H9 (cell line): ENCODE results near the gene TRMT44. TPM values are rescaled to one million over a fixed set of nuclear protein-coding genes. Genes with fewer than 3 reads are reported as not detected.
"Not testable (repeated sequence)": the region's sequence is repeated elsewhere in the genome, so short reads cannot be mapped to it uniquely, and the experiment has no call there.

Experiments
- DNase-seq: peaks from one replicate; pipeline ENCODE4 v3.0.0-alpha.2; 2017
- H2AFZ ChIP-seq: one replicate; pipeline ENCODE4 v1.6.1; 2013; ENCODE audit warnings: mild to moderate bottlenecking, low read length, control low read depth, moderate library complexity
- H2AK5ac ChIP-seq: 2 replicates; pipeline ENCODE4 v1.6.1; 2013; ENCODE audit warnings: low read length, control low read depth, mixed read lengths; ENCODE audit not compliant: insufficient read length
- H2BK120ac ChIP-seq: one replicate; pipeline ENCODE4 v1.6.1; 2013; ENCODE audit warnings: low read depth, mild to moderate bottlenecking, low read length, control low read depth, inconsistent platforms; ENCODE audit not compliant: poor library complexity, severe bottlenecking
- H2BK12ac ChIP-seq: 2 replicates; pipeline ENCODE4 v1.6.1; 2013; ENCODE audit warnings: low read length, control low read depth, mixed read lengths, low read depth; ENCODE audit not compliant: insufficient read length
- H2BK15ac ChIP-seq: 2 replicates; pipeline ENCODE4 v1.6.1; 2013; ENCODE audit warnings: low read depth, low read length, control low read depth
- H2BK20ac ChIP-seq: one replicate; pipeline ENCODE4 v1.6.1; 2013; ENCODE audit warnings: low read depth, mild to moderate bottlenecking, low read length, control low read depth, inconsistent platforms; ENCODE audit not compliant: poor library complexity, severe bottlenecking
- H2BK5ac ChIP-seq: 2 replicates; pipeline ENCODE4 v1.6.1; 2013; ENCODE audit warnings: low read length, control low read depth, mixed read lengths; ENCODE audit not compliant: insufficient read length
- H3K14ac ChIP-seq: 2 replicates; pipeline ENCODE4 v1.6.1; 2013; ENCODE audit warnings: low read length, control low read depth; ENCODE audit not compliant: insufficient read depth
- H3K18ac ChIP-seq: 2 replicates; pipeline ENCODE4 v1.6.1; 2013; ENCODE audit warnings: low read depth, mild to moderate bottlenecking, mixed read lengths, low read length, control low read depth; ENCODE audit not compliant: insufficient read length
- H3K23ac ChIP-seq: 2 replicates; pipeline ENCODE4 v1.6.1; 2013; ENCODE audit warnings: low read length, control low read depth, mixed read lengths, low read depth; ENCODE audit not compliant: insufficient read length
- H3K23me2 ChIP-seq: 2 replicates; pipeline ENCODE4 v1.6.1; 2013; ENCODE audit warnings: low read depth, mild to moderate bottlenecking, mixed read lengths, low read length, control low read depth; ENCODE audit not compliant: insufficient read length, poor library complexity, severe bottlenecking
- H3K27ac ChIP-seq: 2 replicates; pipeline ENCODE4 v1.5.1; 2013; ENCODE audit warnings: low read length, control low read depth, mixed read lengths, low read depth; ENCODE audit not compliant: insufficient read length
- H3K27me3 ChIP-seq: 2 replicates; pipeline ENCODE4 v1.6.1; 2013; ENCODE audit warnings: low read length, control low read depth, inconsistent platforms; ENCODE audit not compliant: insufficient read depth
- H3K4ac ChIP-seq: 2 replicates; pipeline ENCODE4 v1.6.1; 2013; ENCODE audit warnings: low read depth, mild to moderate bottlenecking, control low read depth, inconsistent platforms, low read length, moderate library complexity
- H3K4me1 ChIP-seq: 2 replicates; pipeline ENCODE4 v1.6.1; 2013; ENCODE audit warnings: low read length, control low read depth, inconsistent platforms; ENCODE audit not compliant: insufficient read depth
- H3K4me2 ChIP-seq: 2 replicates; pipeline ENCODE4 v1.6.1; 2013; ENCODE audit warnings: low read length, control low read depth, mixed read lengths; ENCODE audit not compliant: insufficient read length, insufficient read depth
- H3K56ac ChIP-seq: 2 replicates; pipeline ENCODE4 v1.6.1; 2013; ENCODE audit warnings: low read depth, mild to moderate bottlenecking, mixed read lengths, low read length, control low read depth; ENCODE audit not compliant: insufficient read length
- H3K79me1 ChIP-seq: 2 replicates; pipeline ENCODE4 v1.6.1; 2013; ENCODE audit warnings: low read depth, mild to moderate bottlenecking, moderate library complexity, low read length, control low read depth, inconsistent platforms; ENCODE audit not compliant: insufficient read depth, poor library complexity, severe bottlenecking
- H3K79me2 ChIP-seq: 2 replicates; pipeline ENCODE4 v1.6.1; 2013; ENCODE audit warnings: low read length, control low read depth, inconsistent platforms; ENCODE audit not compliant: insufficient read depth
- H3K9ac ChIP-seq: 2 replicates; pipeline ENCODE4 v1.6.1; 2013; ENCODE audit warnings: low read length, control low read depth, mixed read lengths; ENCODE audit not compliant: insufficient read length; ENCODE audit errors: extremely low read depth
- H3K9me3 ChIP-seq: one replicate; pipeline ENCODE4 v1.6.1; 2013; ENCODE audit warnings: low read depth, low read length, inconsistent platforms; ENCODE audit not compliant: control insufficient read depth
- H3T11ph ChIP-seq: one replicate; pipeline ENCODE4 v1.6.1; 2013; ENCODE audit warnings: mild to moderate bottlenecking, low read length, control low read depth, inconsistent platforms
- H4K20me1 ChIP-seq: one replicate; pipeline ENCODE4 v1.6.1; 2013; ENCODE audit not compliant: control insufficient read depth, insufficient read length, insufficient read depth
- H4K5ac ChIP-seq: 2 replicates; pipeline ENCODE4 v1.6.1; 2013; ENCODE audit warnings: low read depth, mild to moderate bottlenecking, mixed read lengths, low read length, control low read depth; ENCODE audit not compliant: insufficient read length
- H4K8ac ChIP-seq: replicated peaks from 2 replicates; pipeline ENCODE4 v1.6.1; 2013; ENCODE audit warnings: low read length, control low read depth, mixed read lengths, low read depth; ENCODE audit not compliant: insufficient read length
- H4K91ac ChIP-seq: 2 replicates; pipeline ENCODE4 v1.6.1; 2013; ENCODE audit warnings: low read depth, mild to moderate bottlenecking, moderate library complexity, mixed read lengths, low read length, control low read depth; ENCODE audit not compliant: insufficient read length
- H3K27ac Mint-ChIP-seq, 3 experiments: 2 replicates in 2 of 3; 3 replicates in 1 of 3; pipeline ENCODE4 v1.8.0; 2020 to 2021; ENCODE audit warnings: mixed read lengths in 3 of 3, mild to moderate bottlenecking in 1 of 3, moderate library complexity in 1 of 3
- H3K27me3 Mint-ChIP-seq: 2 replicates; pipeline ENCODE4 v1.8.0; 2021; ENCODE audit warnings: low read depth, mild to moderate bottlenecking, moderate library complexity, mixed read lengths
- H3K36me3 Mint-ChIP-seq, 3 experiments: 2 replicates in 2 of 3; 3 replicates in 1 of 3; pipeline ENCODE4 v1.8.0; 2020 to 2021; ENCODE audit warnings: low read depth in 3 of 3, mixed read lengths in 3 of 3; ENCODE audit not compliant: insufficient read depth in 1 of 3
- H3K4me1 Mint-ChIP-seq, 2 experiments: 2 replicates each; pipeline ENCODE4 v1.8.0; 2020; ENCODE audit warnings: mixed read lengths in 2 of 2
- H3K4me3 Mint-ChIP-seq, 2 experiments: 2 replicates in 1 of 2; 3 replicates in 1 of 2; pipeline ENCODE4 v1.8.0; 2020 to 2021; ENCODE audit warnings: mild to moderate bottlenecking in 2 of 2, mixed read lengths in 2 of 2, moderate library complexity in 1 of 2
- H3K9me3 Mint-ChIP-seq, 2 experiments: 2 replicates in 1 of 2; 3 replicates in 1 of 2; pipeline ENCODE4 v1.8.0; 2020; ENCODE audit warnings: mild to moderate bottlenecking in 2 of 2, mixed read lengths in 2 of 2, moderate library complexity in 1 of 2
- WGBS: extraction: QIAGEN DNeasy Blood & Tissue Kit; methylation state at CpG from one replicate; pipeline ENCODE4 v1.1.7; 2013; ENCODE audit warnings: missing lambda C conversion rate, low lambda C conversion rate, mixed read lengths; ENCODE audit not compliant: insufficient read length; ENCODE audit errors: extremely low coverage; 5-methylcytosine and 5-hydroxymethylcytosine counted together
- total RNA-seq: library from RNA; stranded (reverse); gene quantifications from 2 replicates; pipeline ENCODE4 v1.2.1, GENCODE V29; 2021
- TF ChIP-seq, protein P1 (sequence below): fragments of 200-600 bp; sonication (generic); conservative IDR thresholded peaks from 3 replicates; pipeline ENCODE4 v1.8.0; 2021; ENCODE audit warnings: antibody characterized with exemption, mild to moderate bottlenecking

The TRMT44 gene
- total RNA-seq, 1 experiment from 2014 or later, result 22.8 TPM

DNA sequence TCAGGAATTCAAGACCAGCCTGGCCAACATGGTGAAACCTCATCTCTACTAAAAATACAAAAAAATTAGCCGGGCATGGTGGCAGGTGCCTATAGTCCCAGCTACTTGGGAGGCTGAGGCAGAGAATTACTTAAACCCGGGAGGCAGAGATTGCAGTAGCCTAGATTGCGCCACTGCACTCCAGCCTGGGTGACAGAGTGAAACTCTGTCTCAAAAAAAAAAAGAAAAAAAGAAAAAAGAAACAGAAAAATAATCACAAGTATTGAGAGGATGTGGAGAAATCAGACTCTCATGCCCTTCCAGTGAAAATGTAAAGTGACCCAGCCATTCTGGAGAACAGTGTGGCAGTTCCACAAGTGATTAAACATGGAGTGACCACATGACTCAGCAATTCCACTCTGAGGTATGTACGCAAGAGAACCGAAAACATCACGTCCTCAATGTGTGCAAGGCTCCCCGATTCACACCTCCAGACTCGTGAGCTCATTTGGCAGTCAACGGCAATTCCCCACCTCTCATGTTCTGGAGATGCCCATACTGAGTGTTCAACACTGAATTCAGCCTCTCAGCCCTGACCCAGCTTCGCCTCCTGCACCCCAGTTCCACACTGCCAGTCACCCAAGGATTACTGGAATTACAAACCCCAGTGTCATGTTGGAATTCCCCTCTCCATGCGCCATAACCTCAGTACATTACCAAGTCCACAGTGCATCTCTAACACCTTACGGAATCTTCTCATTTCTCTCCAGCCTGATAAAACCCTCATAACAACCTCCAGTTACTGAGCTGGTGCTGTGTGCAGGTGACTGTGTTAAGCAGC is 21.1 kb upstream of the TRMT44 start:
- H3K4me3 Mint-ChIP-seq, result no peak overlapping the region
- H3K27me3 ChIP-seq, result no peaks in the 10 kb centered on the region
- no peak overlapping the region for H2AFZ ChIP-seq
- H3K4me1 ChIP-seq, result no peaks in the 10 kb centered on the region
- H4K20me1 ChIP-seq, result no peaks in the 10 kb centered on the region
- no peak overlapping the region for H2BK5ac ChIP-seq
- TF ChIP-seq, protein P1, sequence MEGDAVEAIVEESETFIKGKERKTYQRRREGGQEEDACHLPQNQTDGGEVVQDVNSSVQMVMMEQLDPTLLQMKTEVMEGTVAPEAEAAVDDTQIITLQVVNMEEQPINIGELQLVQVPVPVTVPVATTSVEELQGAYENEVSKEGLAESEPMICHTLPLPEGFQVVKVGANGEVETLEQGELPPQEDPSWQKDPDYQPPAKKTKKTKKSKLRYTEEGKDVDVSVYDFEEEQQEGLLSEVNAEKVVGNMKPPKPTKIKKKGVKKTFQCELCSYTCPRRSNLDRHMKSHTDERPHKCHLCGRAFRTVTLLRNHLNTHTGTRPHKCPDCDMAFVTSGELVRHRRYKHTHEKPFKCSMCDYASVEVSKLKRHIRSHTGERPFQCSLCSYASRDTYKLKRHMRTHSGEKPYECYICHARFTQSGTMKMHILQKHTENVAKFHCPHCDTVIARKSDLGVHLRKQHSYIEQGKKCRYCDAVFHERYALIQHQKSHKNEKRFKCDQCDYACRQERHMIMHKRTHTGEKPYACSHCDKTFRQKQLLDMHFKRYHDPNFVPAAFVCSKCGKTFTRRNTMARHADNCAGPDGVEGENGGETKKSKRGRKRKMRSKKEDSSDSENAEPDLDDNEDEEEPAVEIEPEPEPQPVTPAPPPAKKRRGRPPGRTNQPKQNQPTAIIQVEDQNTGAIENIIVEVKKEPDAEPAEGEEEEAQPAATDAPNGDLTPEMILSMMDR, result no peak
- peaks cover 3% of the 10 kb centered on the region for H3K27me3 Mint-ChIP-seq
- H3K9me3 Mint-ChIP-seq, result no peaks in the 10 kb centered on the region
- H2BK12ac ChIP-seq, result no peak overlapping the region
- H4K8ac ChIP-seq, result no peak overlapping the region
- peaks cover 0 to 3% (median 0%) of the 10 kb centered on the region in 3 experiments; a peak in 1 of 7 replicates for H3K36me3 Mint-ChIP-seq
- no peak overlapping the region for H3K9ac ChIP-seq
- no peak overlapping the region for H3K4me2 ChIP-seq
- no peak overlapping the region for H3K23ac ChIP-seq
- no peak overlapping the region for H4K91ac ChIP-seq
- no peak overlapping the region for H3K27ac ChIP-seq
- no peak overlapping the region for H3K56ac ChIP-seq
- no peaks in the 10 kb centered on the region for H3K23me2 ChIP-seq
- no peak overlapping the region for H2AK5ac ChIP-seq
- H3K79me1 ChIP-seq, result no peaks in the 10 kb centered on the region
- H3K4ac ChIP-seq, result no peak overlapping the region
- H2BK120ac ChIP-seq, result no peak overlapping the region
- H2BK20ac ChIP-seq, result no peak overlapping the region
- H3K4me1 Mint-ChIP-seq, result no peaks in the 10 kb centered on the region
- no peak overlapping the region for H2BK15ac ChIP-seq
- H3K9me3 ChIP-seq, result no peaks in the 10 kb centered on the region
- no peak overlapping the region for H3T11ph ChIP-seq
- H4K5ac ChIP-seq, result no peak overlapping the region
- no peak for DNase-seq
- H3K14ac ChIP-seq, result no peak overlapping the region
- H3K79me2 ChIP-seq, result no peaks in the 10 kb centered on the region
- no peak overlapping the region for H3K18ac ChIP-seq
- peak overlapping the region in 1 of 3 experiments; percentile 36; a peak in 2 of 7 replicates for H3K27ac Mint-ChIP-seq
- WGBS, result no CpG with 5 or more reads among the region's 12 CpGs

DNA sequence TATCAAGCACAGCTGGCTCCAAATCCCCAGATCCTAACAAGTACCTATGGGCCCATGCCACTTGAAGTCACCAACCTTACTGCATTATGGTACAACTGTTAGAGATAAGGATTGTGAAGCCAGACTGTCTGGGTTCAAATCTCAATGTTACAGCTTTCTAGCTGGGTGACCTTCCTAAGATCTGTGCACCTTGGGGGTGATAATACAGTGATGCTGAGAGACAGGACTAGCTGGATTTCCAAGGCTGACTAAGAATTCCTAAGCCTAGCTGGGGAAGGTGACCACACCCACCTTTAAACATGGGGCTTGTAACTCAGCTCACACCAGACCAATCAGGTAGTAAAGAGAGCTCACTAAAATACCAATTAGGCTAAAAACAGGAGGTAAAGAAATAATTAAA is 20.4 kb upstream of the TRMT44 start:
- not testable (repeated sequence) for H2BK20ac ChIP-seq, H3K4me1 Mint-ChIP-seq, H3K79me2 ChIP-seq, H3K9me3 Mint-ChIP-seq, H2BK5ac ChIP-seq, DNase-seq, H2AFZ ChIP-seq, H3K56ac ChIP-seq, H3T11ph ChIP-seq, H3K4me3 Mint-ChIP-seq, H3K4me1 ChIP-seq, H3K27me3 ChIP-seq, H4K5ac ChIP-seq, H3K27ac ChIP-seq, H3K18ac ChIP-seq, H2BK15ac ChIP-seq, H2AK5ac ChIP-seq, H2BK12ac ChIP-seq, H3K27ac Mint-ChIP-seq, H2BK120ac ChIP-seq, H3K4ac ChIP-seq, H3K9me3 ChIP-seq, H3K36me3 Mint-ChIP-seq, H4K91ac ChIP-seq, H3K14ac ChIP-seq, H4K20me1 ChIP-seq, H3K23ac ChIP-seq, H4K8ac ChIP-seq, H3K79me1 ChIP-seq, H3K4me2 ChIP-seq, H3K27me3 Mint-ChIP-seq, H3K23me2 ChIP-seq, H3K9ac ChIP-seq
